Activated CD8-positive, alpha-beta T cell treated with anti-CD3 and anti-CD28 coated beads for 36 hours (primary cell): Measurements from ENCODE around the gene POLRMT. TPM values are rescaled to one million over a fixed set of nuclear protein-coding genes. Genes with fewer than 3 reads are reported as not detected.

ENCODE experiments used
- ATAC-seq: fragments of 200-7000 bp; cut with Tn5 transposase; one replicate; pipeline ENCODE4 v1.10.0; 2021; ENCODE audit warnings: mild to moderate bottlenecking, moderate library complexity
- CTCF ChIA-PET: fragments of 350-600 bp; sonication (Branson Sonifier 250); formaldehyde crosslinking; loops from one replicate; lab custom pipeline; 2021; ENCODE audit warnings: antibody characterized with exemption; lab: Charles Lee
- POLR2A ChIA-PET: fragments of 350-600 bp; sonication (Branson Sonifier 250); formaldehyde crosslinking; loops from one replicate; lab custom pipeline; 2021; ENCODE audit warnings: antibody characterized with exemption; lab: Charles Lee
- DNase-seq: peaks from one replicate; pipeline ENCODE4 v3.0.0-alpha.2; 2020
- H3K27ac Mint-ChIP-seq: one replicate; pipeline ENCODE4 v1.8.0; 2021; ENCODE audit warnings: mild to moderate bottlenecking, mixed read lengths
- H3K27me3 Mint-ChIP-seq: one replicate; pipeline ENCODE4 v1.8.0; 2021; ENCODE audit warnings: mixed read lengths
- H3K36me3 Mint-ChIP-seq: one replicate; pipeline ENCODE4 v1.8.0; 2021; ENCODE audit warnings: low read depth, mixed read lengths
- H3K4me1 Mint-ChIP-seq: one replicate; pipeline ENCODE4 v1.8.0; 2021; ENCODE audit warnings: low read depth, mixed read lengths
- H3K4me3 Mint-ChIP-seq: one replicate; pipeline ENCODE4 v1.8.0; 2021; ENCODE audit warnings: mild to moderate bottlenecking, moderate library complexity, mixed read lengths
- H3K9me3 Mint-ChIP-seq: one replicate; pipeline ENCODE4 v1.8.0; 2021; ENCODE audit warnings: mixed read lengths
- CTCF ChIP-seq: fragments of 200-600 bp; IDR thresholded peaks from one replicate; pipeline ENCODE4 v1.8.0; 2022; ENCODE audit warnings: antibody characterized with exemption, mild to moderate bottlenecking
- intact Hi-C: fragments of 100-400 bp; cut with micrococcal nuclease; formaldehyde crosslinking; loops from one replicate; pipeline ENCODE4 v1.10.0; 2022
- total RNA-seq, 2 experiments: library from RNA; stranded (reverse); gene quantifications; one replicate each; pipeline ENCODE4 v1.2.3, GENCODE V29; 2021

The POLRMT gene
- total RNA-seq, 2 experiments from 2014 or later = 66.6 to 67.9 TPM

GRCh38 chr19:625257-625656 lies 8.1 kb downstream of the POLRMT start:
- CTCF ChIA-PET = interaction anchor here (0.6 to 1.2 kb wide), 3 partner anchors 8 to 254 kb away, joined by 3 read pairs; no protein-coding TSS in a partner anchor
- Mint-ChIP-seq H3K4me1 (peaks cover 8% of the 10 kb centered on the region), H3K4me3 (no peak overlapping the region), H3K36me3 (peaks cover 24% of the 10 kb centered on the region), H3K27ac (no peak overlapping the region), H3K9me3 (no peaks in the 10 kb centered on the region), H3K27me3 (no peaks in the 10 kb centered on the region)
- TF ChIP-seq CTCF = no peak
- POLR2A ChIA-PET = interaction anchor here (1.4 to 1.6 kb wide), 2 partner anchors 12 to 36 kb away, joined by 4 to 5 read pairs; no protein-coding TSS in a partner anchor
- intact Hi-C loops = no loop called here
- DNase-seq (no peak), ATAC-seq (no peak)

GRCh38 chr19:624433-625109 lies 8.8 kb downstream of the POLRMT start:
- Mint-ChIP-seq H3K27ac (no peak overlapping the region), H3K36me3 (peaks cover 23% of the 10 kb centered on the region), H3K4me1 (peaks cover 6% of the 10 kb centered on the region), H3K27me3 (no peaks in the 10 kb centered on the region), H3K9me3 (no peaks in the 10 kb centered on the region), H3K4me3 (no peak overlapping the region)
- ChIA-PET POLR2A (interaction anchor here (1.4 to 1.6 kb wide), 2 partner anchors 12 to 37 kb away, joined by 4 to 5 read pairs; no protein-coding TSS in a partner anchor), CTCF (interaction anchor here (1.2 kb wide), 1 partner anchor 9 kb away, joined by 3 read pairs; no protein-coding TSS in a partner anchor)
- DNase-seq = no peak
- no peak for TF ChIP-seq CTCF
- ATAC-seq = no peak
- intact Hi-C loops = no loop called here

- peaks cover 22% of the 10 kb centered on the region for H3K36me3 Mint-ChIP-seq
- TF ChIP-seq CTCF = no peak
- CTCF ChIA-PET = no interaction called here
- POLR2A ChIA-PET = no interaction called here
- no peaks in the 10 kb centered on the region for H3K9me3 Mint-ChIP-seq
- peaks cover 4% of the 10 kb centered on the region for H3K4me1 Mint-ChIP-seq
- H3K27ac Mint-ChIP-seq = no peak overlapping the region
- ATAC-seq (no peak), DNase-seq (no peak)
- intact Hi-C loops = no loop called here
- H3K27me3 Mint-ChIP-seq = no peaks in the 10 kb centered on the region
- H3K4me3 Mint-ChIP-seq = no peak overlapping the region
Measured at GRCh38 chr19:623974-624373, 9.4 kb downstream of the POLRMT start.

- no peaks in the 10 kb centered on the region for H3K9me3 Mint-ChIP-seq
- peaks cover 2% of the 10 kb centered on the region for H3K4me1 Mint-ChIP-seq
- H3K4me3 Mint-ChIP-seq = no peak overlapping the region
- no peak for ATAC-seq
- H3K36me3 Mint-ChIP-seq = peaks cover 20% of the 10 kb centered on the region
- intact Hi-C loops = no loop called here
- DNase-seq = no peak
- ChIA-PET CTCF (no interaction called here), POLR2A (no interaction called here)
- H3K27me3 Mint-ChIP-seq = no peaks in the 10 kb centered on the region
- no peak overlapping the region for H3K27ac Mint-ChIP-seq
- TF ChIP-seq CTCF = no peak
Measured at GRCh38 chr19:623175-623916, 10.0 kb downstream of the POLRMT start.

- Mint-ChIP-seq H3K9me3 (no peaks in the 10 kb centered on the region), H3K4me3 (no peak overlapping the region), H3K4me1 (peaks cover 2% of the 10 kb centered on the region), H3K36me3 (peaks cover 21% of the 10 kb centered on the region), H3K27ac (no peak overlapping the region), H3K27me3 (no peaks in the 10 kb centered on the region)
- ChIA-PET POLR2A (interaction anchor here (1.8 kb wide), 1 partner anchor 12 kb away, joined by 4 read pairs; no protein-coding TSS in a partner anchor), CTCF (no interaction called here)
- no peak for DNase-seq
- no peak for ATAC-seq
- intact Hi-C loops = no loop called here
- no peak for TF ChIP-seq CTCF
Measured at GRCh38 chr19:622666-623065, 10.7 kb downstream of the POLRMT start.
